ENCODE results near the gene FRMD3.

DNA sequence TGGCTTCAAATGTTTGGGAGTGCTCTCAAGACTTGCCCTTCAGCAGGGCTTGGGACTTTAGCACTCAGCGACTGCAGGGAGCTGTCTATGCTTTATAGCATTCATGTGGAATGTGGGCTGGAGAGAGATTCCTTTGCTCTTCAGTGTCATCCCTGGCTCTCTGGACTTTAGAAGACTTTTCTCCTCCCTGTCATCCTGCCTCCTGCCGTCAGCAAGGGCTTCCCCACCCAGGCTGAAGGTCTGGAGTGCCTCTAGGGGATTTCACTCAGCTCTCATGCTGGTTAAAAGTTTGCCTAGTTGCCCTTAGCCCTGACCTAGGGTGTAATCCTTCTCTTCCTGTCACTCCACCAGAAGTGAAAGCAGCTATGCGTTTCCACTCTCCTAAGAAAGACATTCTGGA lies 210.9 kb downstream of the FRMD3 start:
- TF ChIP-seq POLR2A (IDR thresholded peaks at IDR 0.05), result no peak
- TF ChIP-seq, protein P1, sequence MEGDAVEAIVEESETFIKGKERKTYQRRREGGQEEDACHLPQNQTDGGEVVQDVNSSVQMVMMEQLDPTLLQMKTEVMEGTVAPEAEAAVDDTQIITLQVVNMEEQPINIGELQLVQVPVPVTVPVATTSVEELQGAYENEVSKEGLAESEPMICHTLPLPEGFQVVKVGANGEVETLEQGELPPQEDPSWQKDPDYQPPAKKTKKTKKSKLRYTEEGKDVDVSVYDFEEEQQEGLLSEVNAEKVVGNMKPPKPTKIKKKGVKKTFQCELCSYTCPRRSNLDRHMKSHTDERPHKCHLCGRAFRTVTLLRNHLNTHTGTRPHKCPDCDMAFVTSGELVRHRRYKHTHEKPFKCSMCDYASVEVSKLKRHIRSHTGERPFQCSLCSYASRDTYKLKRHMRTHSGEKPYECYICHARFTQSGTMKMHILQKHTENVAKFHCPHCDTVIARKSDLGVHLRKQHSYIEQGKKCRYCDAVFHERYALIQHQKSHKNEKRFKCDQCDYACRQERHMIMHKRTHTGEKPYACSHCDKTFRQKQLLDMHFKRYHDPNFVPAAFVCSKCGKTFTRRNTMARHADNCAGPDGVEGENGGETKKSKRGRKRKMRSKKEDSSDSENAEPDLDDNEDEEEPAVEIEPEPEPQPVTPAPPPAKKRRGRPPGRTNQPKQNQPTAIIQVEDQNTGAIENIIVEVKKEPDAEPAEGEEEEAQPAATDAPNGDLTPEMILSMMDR (IDR thresholded peaks at IDR 0.05), result no peak
